Cardiac muscle cell (in vitro differentiated cells and primary cell): ENCODE results near the gene MTFP1. TPM values are rescaled to one million over a fixed set of nuclear protein-coding genes. Genes with fewer than 3 reads are reported as not detected.
"Not testable (repeated sequence)": the region's sequence is repeated elsewhere in the genome, so short reads cannot be mapped to it uniquely, and the experiment has no call there.

Experiments used
- DNase-seq, 2 donors: peaks; one replicate each; pipeline versions ENCODE4 v3.0.0 to v3.0.0-alpha.2; 2010 to 2017; ENCODE audit warnings: low read depth in 1 of 2, low spot score in 1 of 2
- H3K27ac ChIP-seq: fragments of 200-600 bp; sonication (generic); 2 replicates; pipeline ENCODE4 v1.5.1; 2016
- H3K27me3 ChIP-seq: fragments of 200-600 bp; sonication (generic); 2 replicates; pipeline ENCODE4 v1.6.0; 2016; ENCODE audit warnings: control low read depth
- H3K36me3 ChIP-seq: fragments of 200-600 bp; sonication (generic); 2 replicates; pipeline ENCODE4 v1.5.1; 2016; ENCODE audit warnings: control low read depth
- H3K4me1 ChIP-seq: fragments of 200-600 bp; sonication (generic); 2 replicates; pipeline ENCODE4 v1.8.1; 2017; ENCODE audit warnings: low read depth, mild to moderate bottlenecking, mixed run types
- H3K4me3 ChIP-seq: fragments of 200-600 bp; sonication (generic); 2 replicates; pipeline ENCODE4 v1.5.1; 2016; ENCODE audit warnings: mild to moderate bottlenecking
- H3K9me3 ChIP-seq: fragments of 200-600 bp; sonication (generic); 2 replicates; pipeline ENCODE4 v1.5.1; 2017; ENCODE audit warnings: low read depth, mild to moderate bottlenecking, control low read depth
- CTCF ChIP-seq: IDR thresholded peaks from 2 replicates; pipeline ENCODE4 v1.5.1; 2012; ENCODE audit warnings: low read depth, mild to moderate bottlenecking, low read length
- polyA plus RNA-seq: library from polyadenylated mRNA; unstranded; fragments of >200 nt; fragmentation: Nextera tagmentation; extraction: Ambion mirVana; gene quantifications from 2 replicates; pipeline ENCODE4 v1.2.1, GENCODE V29; 2016
- total RNA-seq: library from RNA; depleted of rRNA; stranded (reverse); fragments of >200 nt; gene quantifications from 2 replicates; pipeline ENCODE4 v1.2.3, GENCODE V29; 2016

The MTFP1 gene
- total and polyA plus RNA-seq, 2 experiments from 2014 or later, result 39.3 to 100.0 TPM

- Histone ChIP-seq H3K27me3 (no peaks in the 10 kb centered on the region), H3K4me3 (no peak overlapping the region), H3K27ac (no peak overlapping the region), H3K9me3 (no peaks in the 10 kb centered on the region), H3K4me1 (peaks cover 6% of the 10 kb centered on the region), H3K36me3 (no peaks in the 10 kb centered on the region)
- no peak for TF ChIP-seq CTCF
- DNase-seq, result no peak
These were observed 26.6 kb upstream of the MTFP1 start for GRCh38 chr22:30398685-30399680.

GRCh38 chr22:30399718-30400117, 25.9 kb upstream of the MTFP1 start:
- Histone ChIP-seq H3K4me1 (peaks cover 6% of the 10 kb centered on the region), H3K27me3 (no peaks in the 10 kb centered on the region), H3K4me3 (no peak overlapping the region), H3K9me3 (no peaks in the 10 kb centered on the region), H3K36me3 (no peaks in the 10 kb centered on the region), H3K27ac (no peak overlapping the region)
- no peak for DNase-seq
- TF ChIP-seq CTCF, result no peak

- DNase-seq, result no peak
- Histone ChIP-seq H3K4me3 (no peak overlapping the region), H3K27ac (no peak overlapping the region), H3K36me3 (no peaks in the 10 kb centered on the region), H3K9me3 (no peaks in the 10 kb centered on the region), H3K27me3 (no peaks in the 10 kb centered on the region), H3K4me1 (peaks cover 6% of the 10 kb centered on the region)
- no peak for TF ChIP-seq CTCF
These were observed 25.4 kb upstream of the MTFP1 start for GRCh38 chr22:30400159-30400558.

- H3K4me3 ChIP-seq, H3K36me3 ChIP-seq, H3K9me3 ChIP-seq, H3K27ac ChIP-seq, H3K27me3 ChIP-seq, H3K4me1 ChIP-seq, DNase-seq: not testable (repeated sequence)
These were observed 24.5 kb upstream of the MTFP1 start for GRCh38 chr22:30401024-30401423.

- TF ChIP-seq CTCF, result no peak
- Histone ChIP-seq H3K4me3 (no peak overlapping the region), H3K4me1 (peaks cover 6% of the 10 kb centered on the region), H3K27ac (no peak overlapping the region), H3K9me3 (no peaks in the 10 kb centered on the region), H3K36me3 (no peaks in the 10 kb centered on the region), H3K27me3 (no peaks in the 10 kb centered on the region)
- DNase-seq, result peak in 1 of 2 donors; percentile 29
These were observed 23.4 kb upstream of the MTFP1 start for GRCh38 chr22:30402028-30402765.

GRCh38 chr22:30402766-30403104, 22.8 kb upstream of the MTFP1 start:
- H3K9me3 ChIP-seq, H3K4me3 ChIP-seq, H3K4me1 ChIP-seq, H3K27me3 ChIP-seq, DNase-seq, H3K27ac ChIP-seq, H3K36me3 ChIP-seq: not testable (repeated sequence)
